Activated CD8-positive, alpha-beta T cell treated with anti-CD3 and anti-CD28 coated beads, Interleukin-2, amount 10 ng/mL, durations not matched to agents 7 days and 5 days (primary cell): ENCODE data around the gene APBB2. TPM values are rescaled to one million over a fixed set of nuclear protein-coding genes. Genes with fewer than 3 reads are reported as not detected.

Experiments used
- ATAC-seq: fragments of 150-1000 bp; cut with Tn5 transposase; one replicate; pipeline ENCODE4 v1.10.0; 2021; ENCODE audit warnings: moderate library complexity
- CTCF ChIA-PET: fragments of 350-600 bp; sonication (Branson Sonifier 250); formaldehyde crosslinking; loops from one replicate; lab custom pipeline; 2021; ENCODE audit warnings: antibody characterized with exemption; lab: Charles Lee
- POLR2A ChIA-PET: fragments of 350-600 bp; sonication (Branson Sonifier 250); formaldehyde crosslinking; loops from one replicate; lab custom pipeline; 2021; ENCODE audit warnings: antibody characterized with exemption; lab: Charles Lee
- DNase-seq: peaks from one replicate; pipeline ENCODE4 v3.0.0-alpha.2; 2020
- H3K27ac Mint-ChIP-seq: one replicate; pipeline ENCODE4 v1.8.0; 2021; ENCODE audit warnings: mild to moderate bottlenecking, mixed read lengths
- H3K27me3 Mint-ChIP-seq: one replicate; pipeline ENCODE4 v1.8.0; 2021; ENCODE audit warnings: low read depth, mixed read lengths
- H3K36me3 Mint-ChIP-seq: one replicate; pipeline ENCODE4 v1.8.0; 2021; ENCODE audit warnings: low read depth, mixed read lengths
- H3K4me1 Mint-ChIP-seq: one replicate; pipeline ENCODE4 v1.8.0; 2021; ENCODE audit warnings: low read depth, mixed read lengths
- H3K4me3 Mint-ChIP-seq: one replicate; pipeline ENCODE4 v1.8.0; 2021; ENCODE audit warnings: mild to moderate bottlenecking, mixed read lengths
- H3K9me3 Mint-ChIP-seq: one replicate; pipeline ENCODE4 v1.8.0; 2022; ENCODE audit warnings: mixed read lengths; ENCODE audit not compliant: insufficient read depth
- total RNA-seq, 2 experiments: library from RNA; stranded (reverse); gene quantifications; one replicate each; pipeline ENCODE4 v1.2.3, GENCODE V29; 2021

Gene APBB2
- total RNA-seq, 2 experiments from 2014 or later, result 0.53 to 0.57 TPM

DNA sequence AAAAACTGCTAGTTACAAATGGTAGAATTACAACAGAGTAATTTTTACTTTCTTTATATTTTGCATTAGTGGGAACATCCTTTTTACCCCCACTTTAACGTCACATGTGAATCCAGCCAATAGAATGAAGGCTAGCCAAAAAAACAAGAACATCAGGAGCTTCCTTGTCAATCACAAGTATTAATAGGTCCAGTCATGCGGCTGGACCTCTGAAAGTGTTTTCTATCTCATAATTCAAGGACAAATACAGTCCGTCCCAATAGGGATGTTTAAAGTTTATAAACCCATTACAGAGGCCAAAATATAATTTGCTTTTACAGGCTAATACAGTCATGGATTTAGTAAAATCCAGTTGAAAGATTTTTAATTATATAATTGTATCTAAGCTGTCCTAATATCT is 110.7 kb downstream of the APBB2 start:
- Mint-ChIP-seq H3K9me3 (no peaks in the 10 kb centered on the region), H3K27me3 (no peaks in the 10 kb centered on the region), H3K4me1 (no peaks in the 10 kb centered on the region), H3K27ac (no peak overlapping the region), H3K36me3 (no peaks in the 10 kb centered on the region), H3K4me3 (no peak overlapping the region)
- ChIA-PET CTCF (no interaction called here), POLR2A (no interaction called here)
- no peak for ATAC-seq
- DNase-seq, result no peak

DNA sequence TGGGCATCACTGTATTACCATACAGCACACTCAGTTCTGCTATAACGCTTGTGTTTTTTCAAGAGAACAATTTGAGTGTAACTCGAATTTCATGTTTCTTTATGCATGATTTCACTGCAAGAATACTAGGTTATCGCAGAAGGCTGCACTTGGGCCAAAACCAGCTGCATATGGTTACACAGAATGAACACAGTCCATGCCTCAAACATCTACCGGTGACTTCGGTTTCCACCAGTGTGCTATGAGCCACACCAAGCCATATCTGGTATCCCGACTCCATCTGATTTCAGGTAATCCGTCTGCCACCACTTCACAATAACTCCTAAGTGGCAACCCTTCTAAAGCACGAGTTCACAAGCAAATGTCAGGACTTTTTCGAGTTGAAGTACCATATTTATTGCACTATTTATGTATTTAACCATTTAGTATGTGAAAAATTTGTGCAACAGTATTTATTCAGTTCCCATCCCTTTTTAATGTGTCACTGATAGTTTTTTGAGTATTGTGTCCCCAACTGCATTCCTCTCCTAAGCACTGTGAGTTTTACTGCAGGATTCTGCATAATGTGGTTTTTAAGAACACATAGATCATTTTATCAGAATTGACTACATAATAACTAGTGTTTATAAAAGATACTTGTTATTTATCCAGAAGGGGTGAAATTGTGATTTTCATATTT is 111.8 kb downstream of the APBB2 start:
- H3K4me3 Mint-ChIP-seq, result no peak overlapping the region
- H3K36me3 Mint-ChIP-seq, result no peaks in the 10 kb centered on the region
- ChIA-PET POLR2A (no interaction called here), CTCF (no interaction called here)
- H3K4me1 Mint-ChIP-seq, result no peaks in the 10 kb centered on the region
- H3K27ac Mint-ChIP-seq, result no peak overlapping the region
- no peaks in the 10 kb centered on the region for H3K9me3 Mint-ChIP-seq
- DNase-seq (no peak), ATAC-seq (no peak)
- peaks cover 2% of the 10 kb centered on the region for H3K27me3 Mint-ChIP-seq

DNA sequence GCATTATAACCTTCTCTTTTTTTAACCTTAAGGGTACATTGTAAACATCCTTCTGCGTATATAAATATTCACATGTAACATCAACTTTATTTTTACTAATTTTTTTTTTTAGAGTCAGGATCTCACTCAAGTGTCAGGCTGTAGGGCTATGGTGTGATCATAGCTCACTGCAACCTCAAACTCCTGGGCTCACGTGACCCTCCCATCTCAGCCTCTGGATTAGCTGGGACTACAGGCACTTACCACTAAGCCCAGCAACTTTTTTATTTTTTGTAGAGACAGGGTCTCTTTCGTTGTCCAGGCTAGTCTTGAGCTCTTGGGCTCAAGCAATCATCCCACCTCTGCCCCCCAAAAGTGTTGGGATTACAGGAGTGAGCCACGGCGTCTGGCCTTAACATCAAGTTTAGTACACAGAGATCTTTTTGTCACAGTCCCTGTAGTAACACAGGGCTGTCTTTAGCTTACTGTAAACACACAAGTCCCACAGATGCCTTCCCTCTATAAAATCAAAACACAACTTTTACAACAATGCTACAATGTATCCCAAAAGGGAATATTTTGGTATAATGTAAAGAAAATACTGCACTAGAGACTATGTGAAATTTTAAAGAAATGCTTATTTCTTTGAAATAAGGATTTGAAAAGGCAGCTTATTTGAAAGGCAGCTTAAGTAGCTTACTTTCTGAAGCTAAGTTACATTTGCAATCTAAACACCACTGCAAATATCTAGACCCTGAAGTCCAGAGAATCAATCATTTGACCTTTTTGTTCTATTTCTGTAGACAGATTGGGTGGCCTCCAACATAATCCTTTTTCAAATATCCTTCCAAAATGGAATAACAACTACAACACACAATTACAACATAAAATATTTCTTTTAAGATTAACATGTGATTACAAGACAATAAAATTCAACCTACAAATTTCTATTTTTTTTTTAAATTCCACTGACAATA is 116.0 kb downstream of the APBB2 start:
- no peak overlapping the region for H3K27ac Mint-ChIP-seq
- CTCF ChIA-PET, result no interaction called here

DNA sequence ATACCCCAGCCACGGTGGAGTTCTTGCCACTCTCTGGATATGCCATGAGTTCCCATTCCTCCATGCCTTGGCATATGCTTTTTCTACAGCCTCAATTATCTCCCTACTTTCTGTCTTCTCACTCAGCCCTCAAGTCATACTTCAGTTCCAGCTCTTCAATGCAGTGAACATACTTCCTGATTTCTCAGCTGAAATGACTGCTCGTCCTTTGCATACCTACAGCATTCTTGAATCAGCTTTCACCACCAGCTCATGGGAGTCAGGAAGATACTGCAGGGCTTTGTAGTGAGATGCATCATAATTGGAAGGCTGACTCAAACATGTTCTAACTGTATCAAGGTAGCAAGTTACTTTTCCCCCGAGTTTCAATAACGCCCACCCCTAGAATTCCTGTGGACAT is 118.4 kb downstream of the APBB2 start:
- Mint-ChIP-seq H3K36me3 (no peaks in the 10 kb centered on the region), H3K27me3 (peaks cover 2% of the 10 kb centered on the region), H3K4me3 (no peak overlapping the region), H3K4me1 (no peaks in the 10 kb centered on the region), H3K9me3 (no peaks in the 10 kb centered on the region), H3K27ac (no peak overlapping the region)
- ATAC-seq (no peak), DNase-seq (no peak)
- CTCF ChIA-PET, result no interaction called here
- POLR2A ChIA-PET, result no interaction called here

More for the DNA sequence above, 116.0 kb downstream of the APBB2 start:
- H3K4me3 Mint-ChIP-seq, result no peak overlapping the region
- ATAC-seq (no peak), DNase-seq (no peak)
- H3K4me1 Mint-ChIP-seq, result no peaks in the 10 kb centered on the region
- no peaks in the 10 kb centered on the region for H3K36me3 Mint-ChIP-seq
- no peaks in the 10 kb centered on the region for H3K9me3 Mint-ChIP-seq
- peaks cover 2% of the 10 kb centered on the region for H3K27me3 Mint-ChIP-seq
- POLR2A ChIA-PET, result no interaction called here

DNA sequence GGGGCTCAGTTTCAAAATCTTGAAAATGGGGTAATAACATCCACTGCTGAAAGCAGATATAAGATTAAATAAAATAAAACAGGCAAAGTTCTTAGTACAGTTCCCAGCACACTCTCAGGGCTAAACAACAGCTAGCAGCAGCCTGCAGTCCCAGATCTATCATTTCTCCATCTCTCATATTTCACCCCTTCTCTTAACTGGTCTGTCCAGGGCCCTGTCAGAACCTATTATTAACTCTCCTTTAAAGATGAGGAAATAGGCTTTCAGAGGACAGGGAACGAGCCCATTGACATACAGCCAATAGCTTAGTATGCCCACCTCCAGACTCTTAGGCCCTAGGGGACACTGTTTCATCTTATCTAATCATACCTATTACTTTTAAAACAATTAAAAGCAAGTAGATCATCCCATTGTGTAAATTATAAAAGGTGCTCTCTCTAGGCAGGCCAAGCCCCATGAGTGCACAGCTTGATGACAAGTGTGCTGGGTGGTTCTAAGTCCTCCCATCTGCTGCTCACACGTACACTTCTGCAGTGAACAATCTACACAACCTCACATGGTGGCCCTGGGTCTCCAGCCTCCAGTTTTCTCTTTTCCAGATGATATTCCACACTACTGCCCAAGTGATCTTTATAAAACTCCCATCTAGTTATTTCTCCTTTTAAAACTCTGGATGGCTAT is 119.0 kb downstream of the APBB2 start:
- POLR2A ChIA-PET, result no interaction called here

DNA sequence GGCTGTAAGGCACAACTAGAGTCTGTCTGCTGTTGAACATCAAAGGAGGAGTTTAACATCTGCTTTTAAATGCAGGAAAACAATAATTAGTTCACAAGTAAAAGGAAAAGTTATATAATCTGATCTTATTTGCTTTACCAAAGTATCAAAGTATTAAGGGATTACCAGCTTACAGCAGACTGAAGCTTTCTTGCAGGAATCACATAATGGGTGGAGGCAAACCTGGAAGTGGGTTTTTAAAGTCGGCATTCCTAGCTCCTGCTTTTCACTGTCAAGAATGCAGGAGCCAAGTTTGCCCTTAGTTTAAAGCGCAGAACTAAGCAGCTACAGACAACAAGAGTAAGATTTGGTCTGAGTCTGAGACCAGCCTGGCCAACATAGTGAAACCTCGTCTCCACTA is 122.2 kb downstream of the APBB2 start:
- Mint-ChIP-seq H3K9me3 (no peaks in the 10 kb centered on the region), H3K4me1 (no peaks in the 10 kb centered on the region), H3K27ac (no peak overlapping the region), H3K4me3 (no peak overlapping the region), H3K36me3 (no peaks in the 10 kb centered on the region), H3K27me3 (no peaks in the 10 kb centered on the region)
- POLR2A ChIA-PET, result no interaction called here
- CTCF ChIA-PET, result no interaction called here
- ATAC-seq (no peak), DNase-seq (no peak)

More for the DNA sequence above, 119.0 kb downstream of the APBB2 start:
- no peaks in the 10 kb centered on the region for H3K9me3 Mint-ChIP-seq
- H3K4me1 Mint-ChIP-seq, result no peaks in the 10 kb centered on the region
- ATAC-seq, result no peak
- no peaks in the 10 kb centered on the region for H3K36me3 Mint-ChIP-seq
- H3K4me3 Mint-ChIP-seq, result no peak overlapping the region
- no peak overlapping the region for H3K27ac Mint-ChIP-seq
- CTCF ChIA-PET, result no interaction called here
- DNase-seq, result no peak
- H3K27me3 Mint-ChIP-seq, result peaks cover 2% of the 10 kb centered on the region

DNA sequence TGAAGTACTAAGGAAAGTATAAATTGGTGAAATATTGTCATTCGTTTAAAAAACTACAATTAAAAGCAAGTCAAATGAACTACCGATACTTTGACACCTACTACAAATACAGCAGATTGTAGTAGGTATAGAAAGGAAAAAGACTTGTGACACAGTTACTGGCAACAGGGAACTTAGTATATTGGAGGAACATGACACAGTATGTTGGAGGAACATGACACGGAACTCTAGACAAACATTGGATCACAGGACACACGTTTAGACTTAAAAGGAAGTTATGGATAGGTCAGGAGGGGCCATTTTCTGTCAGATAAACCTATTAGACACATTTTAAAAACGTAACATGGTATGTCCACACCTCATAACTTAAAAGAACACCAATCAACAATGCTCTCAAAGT is 132.5 kb downstream of the APBB2 start:
- ATAC-seq, result no peak

DNA sequence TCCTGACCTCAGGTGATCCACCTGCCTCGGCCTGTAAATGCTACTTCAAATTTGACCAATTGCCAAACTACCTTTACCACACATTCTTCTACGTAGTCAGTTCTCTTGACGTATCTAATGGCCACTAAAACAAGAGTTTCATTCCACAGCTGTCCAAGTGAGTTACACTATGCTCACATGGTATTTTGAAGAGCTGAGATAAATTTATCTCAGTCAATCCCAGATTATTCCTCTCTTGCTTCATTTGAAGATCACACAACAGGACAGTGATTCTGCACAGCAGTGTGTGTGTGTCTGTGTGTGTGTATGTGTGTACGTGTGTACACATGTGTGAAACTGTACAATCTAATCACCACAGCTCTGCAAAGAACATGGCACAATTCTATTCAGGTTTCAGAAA is 133.4 kb downstream of the APBB2 start:
- no peaks in the 10 kb centered on the region for H3K36me3 Mint-ChIP-seq
- ATAC-seq (no peak), DNase-seq (no peak)
- no peak overlapping the region for H3K27ac Mint-ChIP-seq
- no peaks in the 10 kb centered on the region for H3K4me1 Mint-ChIP-seq
- ChIA-PET POLR2A (interaction anchor here (0.5 kb wide), 1 partner anchor 338 kb away, joined by 3 read pairs; no protein-coding TSS in a partner anchor), CTCF (no interaction called here)
- H3K27me3 Mint-ChIP-seq, result peaks cover 2% of the 10 kb centered on the region
- no peak overlapping the region for H3K4me3 Mint-ChIP-seq
- peaks cover 3% of the 10 kb centered on the region for H3K9me3 Mint-ChIP-seq

More for the DNA sequence above, 132.5 kb downstream of the APBB2 start:
- no peak for DNase-seq
- H3K9me3 Mint-ChIP-seq, result peaks cover 3% of the 10 kb centered on the region
- peaks cover 4% of the 10 kb centered on the region for H3K27me3 Mint-ChIP-seq
- H3K27ac Mint-ChIP-seq, result no peak overlapping the region
- H3K4me3 Mint-ChIP-seq, result no peak overlapping the region
- H3K36me3 Mint-ChIP-seq, result no peaks in the 10 kb centered on the region
- CTCF ChIA-PET, result no interaction called here
- POLR2A ChIA-PET, result no interaction called here
- H3K4me1 Mint-ChIP-seq, result no peaks in the 10 kb centered on the region

DNA sequence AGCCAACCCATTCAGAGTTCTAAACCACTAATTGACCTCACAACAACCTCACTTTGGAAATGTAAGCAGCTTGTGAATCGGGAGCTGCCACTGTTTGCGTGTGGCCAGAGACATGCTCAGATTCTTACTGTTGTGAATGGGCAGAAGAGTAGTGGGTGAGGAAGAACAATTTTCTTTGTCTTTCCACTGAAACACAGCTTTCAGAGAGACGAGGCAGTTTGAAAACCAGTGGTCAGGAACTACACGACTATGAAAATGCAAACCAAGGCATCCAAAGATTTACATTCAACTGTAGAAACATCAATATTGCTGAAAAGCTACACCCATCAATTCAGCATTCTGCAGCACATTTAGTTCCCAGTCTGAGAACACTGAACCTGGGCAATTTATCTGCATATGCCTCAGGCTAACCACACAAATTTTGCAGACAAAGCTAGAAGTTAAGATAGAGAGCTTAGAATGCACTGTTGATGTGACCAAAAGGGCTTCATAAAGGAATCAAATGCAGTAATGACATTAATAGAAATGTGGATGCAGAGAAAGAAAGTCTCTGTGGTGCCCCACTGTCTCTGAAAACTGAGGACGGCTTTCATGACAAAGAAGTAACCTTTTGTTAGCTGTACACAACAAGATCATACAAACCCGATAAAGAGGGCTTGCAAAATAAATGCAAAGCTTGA is 134.3 kb downstream of the APBB2 start:
- no peaks in the 10 kb centered on the region for H3K4me1 Mint-ChIP-seq
- no peaks in the 10 kb centered on the region for H3K27me3 Mint-ChIP-seq
- H3K9me3 Mint-ChIP-seq, result no peaks in the 10 kb centered on the region
- H3K36me3 Mint-ChIP-seq, result no peaks in the 10 kb centered on the region
- DNase-seq (no peak), ATAC-seq (no peak)
- H3K4me3 Mint-ChIP-seq, result no peak overlapping the region
- CTCF ChIA-PET, result no interaction called here
- POLR2A ChIA-PET, result no interaction called here
- no peak overlapping the region for H3K27ac Mint-ChIP-seq

DNA sequence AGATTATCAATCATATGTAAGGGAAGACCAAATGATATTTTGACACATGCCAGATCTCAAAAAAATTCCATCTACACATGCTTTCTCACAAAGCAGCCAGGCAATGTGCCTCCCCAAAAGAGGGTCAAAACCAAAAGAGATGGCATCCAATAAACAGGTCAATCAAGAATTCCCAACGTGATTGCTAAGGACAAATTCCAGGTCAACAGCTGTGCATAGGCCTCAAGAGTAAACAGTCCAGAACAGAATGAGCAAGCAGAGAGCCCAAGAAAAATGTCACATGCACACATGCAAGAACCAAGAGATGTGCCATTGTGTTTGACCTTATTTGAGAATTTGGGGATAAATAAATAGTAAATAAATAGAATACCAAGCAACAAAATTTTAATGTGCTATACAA is 136.7 kb downstream of the APBB2 start:
- no peak for DNase-seq
- Mint-ChIP-seq H3K36me3 (no peaks in the 10 kb centered on the region), H3K4me3 (no peak overlapping the region), H3K27ac (no peak overlapping the region), H3K9me3 (no peaks in the 10 kb centered on the region), H3K27me3 (no peaks in the 10 kb centered on the region), H3K4me1 (no peaks in the 10 kb centered on the region)
- ATAC-seq, result no peak
- CTCF ChIA-PET, result no interaction called here
- POLR2A ChIA-PET, result no interaction called here

DNA sequence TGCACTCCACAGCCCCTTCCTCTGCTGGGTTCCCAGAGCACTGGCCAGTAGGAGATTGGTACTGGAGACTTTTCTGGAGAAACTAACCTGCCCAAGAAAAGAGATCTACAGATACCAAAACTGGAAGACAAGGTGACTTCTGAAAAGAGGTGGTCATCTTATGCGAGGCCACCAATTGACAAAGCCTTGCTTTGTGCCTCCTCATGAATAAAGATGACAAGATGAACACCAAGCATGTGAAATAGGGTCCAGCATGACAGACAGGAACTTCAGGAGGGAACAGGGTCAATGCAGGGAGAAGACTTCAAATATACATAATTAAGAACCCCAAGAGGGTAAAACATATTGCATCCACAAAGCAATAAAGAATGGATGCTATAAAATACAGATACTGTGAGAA is 137.9 kb downstream of the APBB2 start:
- CTCF ChIA-PET, result no interaction called here
- no peaks in the 10 kb centered on the region for H3K27me3 Mint-ChIP-seq
- no peak for ATAC-seq

More for the DNA sequence above, 137.9 kb downstream of the APBB2 start:
- no peaks in the 10 kb centered on the region for H3K36me3 Mint-ChIP-seq
- H3K4me3 Mint-ChIP-seq, result no peak overlapping the region
- DNase-seq, result no peak
- no peaks in the 10 kb centered on the region for H3K4me1 Mint-ChIP-seq
- no peaks in the 10 kb centered on the region for H3K9me3 Mint-ChIP-seq
- POLR2A ChIA-PET, result no interaction called here
- H3K27ac Mint-ChIP-seq, result no peak overlapping the region
